ENCODE data around the gene ELAVL4. TPM values are rescaled to one million over a fixed set of nuclear protein-coding genes. Genes with fewer than 3 reads are reported as not detected.

Gene ELAVL4
- total RNA-seq, 1 donor from 2014 or later = 0.45 TPM

GRCh38 chr1:50177994-50178393 is 69.3 kb downstream of the ELAVL4 start:
- DNase-seq (ENCODE audit: low spot score) = no peak

- no peak for DNase-seq (ENCODE audit: low spot score)
Measured at GRCh38 chr1:50179639-50180038, 70.9 kb downstream of the ELAVL4 start.

GRCh38 chr1:50180367-50180766 is 71.6 kb downstream of the ELAVL4 start:
- DNase-seq (ENCODE audit: low spot score) = no peak

GRCh38 chr1:50181027-50181663 is 72.4 kb downstream of the ELAVL4 start:
- no peak for DNase-seq (ENCODE audit: low spot score)

GRCh38 chr1:50183378-50184133 is 74.8 kb downstream of the ELAVL4 start:
- no peak for DNase-seq (ENCODE audit: low spot score)

GRCh38 chr1:50189369-50189768 is 80.6 kb downstream of the ELAVL4 start:
- no peak for DNase-seq (ENCODE audit: low spot score)

GRCh38 chr1:50193002-50193401 is 84.3 kb downstream of the ELAVL4 start:
- no peak for DNase-seq (ENCODE audit: low spot score)

- DNase-seq (ENCODE audit: low spot score) = no peak
Measured at GRCh38 chr1:50195205-50195604, 86.5 kb downstream of the ELAVL4 start.

GRCh38 chr1:50196081-50196480 is 87.4 kb downstream of the ELAVL4 start:
- DNase-seq (ENCODE audit: low spot score) = no peak

- DNase-seq (ENCODE audit: low spot score) = no peak
Measured at GRCh38 chr1:50197216-50197615, 88.5 kb downstream of the ELAVL4 start.

- DNase-seq (ENCODE audit: low spot score) = no peak
Measured at GRCh38 chr1:50208315-50208714, 99.6 kb downstream of the ELAVL4 start.

- DNase-seq (ENCODE audit: low spot score) = no peak
Measured at GRCh38 chr1:50208756-50209155, 100.0 kb downstream of the ELAVL4 start.

- no peak for DNase-seq (ENCODE audit: low spot score)
Measured at GRCh38 chr1:50209749-50210148, 101.0 kb downstream of the ELAVL4 start.

GRCh38 chr1:50213505-50213904 is 104.8 kb downstream of the ELAVL4 start:
- no peak for DNase-seq (ENCODE audit: low spot score)

- no peak for DNase-seq (ENCODE audit: low spot score)
Measured at GRCh38 chr1:50214717-50215116, 106.0 kb downstream of the ELAVL4 start.

GRCh38 chr1:50218344-50219120 is 109.8 kb downstream of the ELAVL4 start:
- no peak for DNase-seq (ENCODE audit: low spot score)

- DNase-seq (ENCODE audit: low spot score) = no peak
Measured at GRCh38 chr1:50228871-50229384, 120.2 kb downstream of the ELAVL4 start.

GRCh38 chr1:50231209-50231608 is 122.5 kb downstream of the ELAVL4 start:
- no peak for DNase-seq (ENCODE audit: low spot score)

GRCh38 chr1:50232336-50232735 is 123.6 kb downstream of the ELAVL4 start:
- DNase-seq (ENCODE audit: low spot score) = no peak

GRCh38 chr1:50236656-50237055 is 127.9 kb downstream of the ELAVL4 start:
- DNase-seq (ENCODE audit: low spot score) = no peak

- DNase-seq (ENCODE audit: low spot score) = no peak
Measured at GRCh38 chr1:50237056-50237455, 128.3 kb downstream of the ELAVL4 start.

- DNase-seq (ENCODE audit: low spot score) = no peak
Measured at GRCh38 chr1:50243939-50244338, 135.2 kb downstream of the ELAVL4 start.

Data from mesenteric fat pad (tissue), 1 donor.